Esophagus muscularis mucosa (tissue), 4 donors: Measurements from ENCODE around the gene RYR1. TPM values are rescaled to one million over a fixed set of nuclear protein-coding genes. Genes with fewer than 3 reads are reported as not detected.

ENCODE experiments used
- DNase-seq: peaks from one replicate; pipeline ENCODE4 v3.0.0-alpha.2; 2017; ENCODE audit errors: extremely low spot score
- H3K27ac ChIP-seq, 4 donors: fragments of 200-600 bp; sonication (generic); replicated peaks in 1 of 4; 1 replicate in 3 of 4; 2 replicates in 1 of 4; pipeline ENCODE4 v1.5.1; 2016 to 2019; ENCODE audit warnings: mild to moderate bottlenecking in 1 of 4
- H3K27me3 ChIP-seq, 4 donors: fragments of 200-600 bp; sonication (generic); one replicate each; pipeline versions ENCODE4 v1.5.1 to v1.6.0; 2016 to 2019
- H3K36me3 ChIP-seq, 4 donors: fragments of 200-600 bp; sonication (generic); one replicate each; pipeline ENCODE4 v1.5.1; 2016 to 2019
- H3K4me1 ChIP-seq, 4 donors: fragments of 200-600 bp; sonication (generic); one replicate each; pipeline ENCODE4 v1.5.1; 2016 to 2019
- H3K4me3 ChIP-seq, 4 donors: fragments of 200-600 bp; sonication (generic); 1 replicate in 2 of 4; 2 replicates in 2 of 4; pipeline ENCODE4 v1.5.1; 2016 to 2019; ENCODE audit warnings: mild to moderate bottlenecking in 4 of 4, moderate library complexity in 1 of 4
- H3K9me3 ChIP-seq, 4 donors: fragments of 200-600 bp; sonication (generic); 1 replicate in 3 of 4; 2 replicates in 1 of 4; pipeline ENCODE4 v1.5.1; 2016 to 2019
- CTCF ChIP-seq, 3 experiments: fragments of 200-600 bp in 2 of 3; fragments of 450-650 bp in 1 of 3; sonication (generic) in 2 of 3; IDR thresholded peaks; one replicate each; pipeline ENCODE4 v1.5.1; 2017 to 2019; ENCODE audit warnings: antibody characterized with exemption in 3 of 3, mild to moderate bottlenecking in 2 of 3, moderate library complexity in 1 of 3
- EP300 ChIP-seq: sonication (generic); formaldehyde crosslinking; IDR thresholded peaks from one replicate; pipeline ENCODE4 v1.6.1; 2017; ENCODE audit warnings: antibody characterized with exemption
- POLR2A ChIP-seq: fragments of 450-650 bp; IDR thresholded peaks from one replicate; pipeline ENCODE4 v1.6.1; 2017; ENCODE audit warnings: antibody characterized with exemption, moderate library complexity, mild to moderate bottlenecking, low read depth
- POLR2AphosphoS5 ChIP-seq, 2 donors: sonication (generic); formaldehyde crosslinking; IDR thresholded peaks; one replicate each; pipeline ENCODE4 v1.6.1; 2017; ENCODE audit warnings: antibody characterized with exemption in 2 of 2
- WGBS: methylation state at CpG from one replicate; pipeline ENCODE4 v1.1.5; 2018; 5-methylcytosine and 5-hydroxymethylcytosine counted together
- intact Hi-C: fragments of 100-400 bp; cut with DNase I; formaldehyde crosslinking; loops from one replicate; pipeline ENCODE4 v1.15.1; 2023
- total RNA-seq, 4 donors: library from RNA; depleted of rRNA; stranded (reverse); fragments of >200 nt; gene quantifications; one replicate each; pipeline versions ENCODE4 v1.1.0 to v1.2.1, GENCODE V29; 2016

The RYR1 gene
- total RNA-seq, 4 donors from 2014 or later: 0.99 to 4.0 (median 2.7) TPM

DNA sequence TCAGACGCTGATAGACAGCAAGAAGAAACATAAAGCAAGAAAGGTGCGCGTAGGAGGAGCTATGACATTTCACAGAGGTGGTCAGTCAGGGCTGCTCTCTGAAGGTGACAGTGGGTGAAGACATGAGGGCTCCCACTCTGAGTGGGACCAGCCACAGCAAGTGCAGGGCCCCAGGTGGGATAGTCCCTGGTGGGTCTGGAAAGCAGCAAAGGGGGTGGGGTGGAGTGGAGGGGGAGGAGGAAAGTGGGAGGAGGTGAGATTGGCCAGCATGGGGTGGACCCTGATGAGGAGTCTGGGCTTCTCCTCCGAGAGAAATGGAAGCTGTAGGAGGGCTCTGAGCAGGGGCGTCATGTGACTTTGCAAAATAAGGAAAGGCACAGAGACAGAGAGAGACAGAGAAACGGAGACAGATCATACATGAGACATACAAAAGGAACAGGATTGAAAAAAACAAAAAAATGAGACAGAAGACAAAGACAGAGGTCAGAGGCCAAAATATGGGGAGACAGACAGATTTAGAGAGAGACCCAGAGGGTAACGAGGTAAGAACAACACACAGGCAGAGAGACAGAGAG is 181.6 kb downstream of the RYR1 start:
- Histone ChIP-seq H3K27ac (no peak overlapping the region), H3K27me3 (no peaks in the 10 kb centered on the region), H3K9me3 (no peaks in the 10 kb centered on the region), H3K4me1 (peaks cover 16 to 21% (median 18%) of the 10 kb centered on the region in 4 donors), H3K4me3 (no peak overlapping the region), H3K36me3 (peaks cover 0 to 2% (median under 1%) of the 10 kb centered on the region in 4 donors)
- DNase-seq: no peak
- intact Hi-C loops: loop anchor here (5.0 kb wide), 1 partner anchor 213 kb away; the partner anchor contains the start of gene FAM98C
- 76% methylated on average over 7 of the region's 7 CpGs for WGBS
- TF ChIP-seq POLR2AphosphoS5 (IDR thresholded peaks at IDR 0.05): no peak

DNA sequence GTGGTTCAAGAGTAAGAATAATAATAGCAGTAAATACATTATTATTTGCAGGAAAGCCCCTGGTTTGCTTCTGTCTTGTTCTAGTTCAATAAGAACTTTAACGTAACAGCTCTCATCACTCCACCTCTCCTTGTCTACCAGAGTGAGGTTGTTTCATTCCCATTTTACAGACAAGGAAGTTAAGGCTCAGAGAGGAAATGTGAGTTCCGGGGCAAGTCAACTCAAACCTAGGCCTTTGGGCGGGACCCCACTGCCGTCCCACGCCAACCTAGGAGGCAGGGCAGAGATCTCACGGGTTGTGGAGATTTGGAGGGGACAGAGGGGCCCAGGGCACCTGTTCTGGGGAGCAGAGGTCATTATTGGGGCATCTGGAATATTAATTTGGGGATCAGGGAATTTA is 182.8 kb downstream of the RYR1 start:
- Histone ChIP-seq H3K27me3 (no peaks in the 10 kb centered on the region), H3K9me3 (no peaks in the 10 kb centered on the region), H3K4me1 (peaks cover 21 to 31% (median 23%) of the 10 kb centered on the region in 4 donors), H3K27ac (no peak overlapping the region), H3K36me3 (peaks cover 11 to 13% (median 12%) of the 10 kb centered on the region in 4 donors), H3K4me3 (no peak overlapping the region)
- no peak for DNase-seq
- 94% methylated on average over 6 of the region's 6 CpGs for WGBS
- intact Hi-C loops: loop anchor here (5.0 kb wide), 1 partner anchor 214 kb away; the partner anchor contains the start of gene FAM98C
- no peak for TF ChIP-seq CTCF (IDR thresholded peaks at IDR 0.05)
- TF ChIP-seq POLR2A: no peak
- TF ChIP-seq POLR2AphosphoS5 (IDR thresholded peaks at IDR 0.05): no peak
- TF ChIP-seq EP300: no peak

DNA sequence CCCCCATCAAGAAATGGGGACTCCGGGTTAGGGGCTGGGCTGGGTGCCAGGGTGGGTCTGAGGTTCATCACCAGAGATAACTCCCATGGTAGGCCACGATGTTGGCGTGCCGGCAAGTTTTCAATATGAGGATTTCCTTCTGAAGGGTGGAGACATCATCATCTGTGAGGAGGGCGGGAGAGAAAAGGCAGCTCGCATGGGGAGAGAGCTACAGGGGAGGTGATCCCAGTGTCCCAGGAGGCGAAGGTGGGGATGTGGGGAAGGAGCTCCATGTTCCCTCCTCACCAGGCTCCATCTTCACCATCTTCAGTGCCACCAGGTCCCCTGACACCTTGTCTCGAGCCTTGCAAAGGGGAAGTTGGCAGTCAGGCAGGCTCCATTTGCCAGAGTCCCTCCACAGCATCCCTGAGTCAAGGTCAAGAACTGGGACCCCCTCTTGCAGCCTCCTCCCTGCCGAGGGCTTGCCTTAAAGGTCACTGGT is 183.8 kb downstream of the RYR1 start:
- peak overlapping the region in 1 of 4 donors; percentile 87 for H3K27ac ChIP-seq
- DNase-seq: no peak
- peaks cover 21 to 31% (median 23%) of the 10 kb centered on the region in 4 donors for H3K4me1 ChIP-seq
- H3K9me3 ChIP-seq: no peaks in the 10 kb centered on the region
- WGBS: 71% methylated on average over 9 of the region's 9 CpGs
- no peak for TF ChIP-seq CTCF (IDR thresholded peaks at IDR 0.05)
- no peak for TF ChIP-seq EP300
- TF ChIP-seq POLR2AphosphoS5 (IDR thresholded peaks at IDR 0.05): no peak
- TF ChIP-seq POLR2A: no peak
- H3K36me3 ChIP-seq: peaks cover 21 to 24% (median 22%) of the 10 kb centered on the region in 4 donors
- H3K4me3 ChIP-seq: peak overlapping the region; percentile 71 to 91 (median 82)
- H3K27me3 ChIP-seq: no peaks in the 10 kb centered on the region
- intact Hi-C loops: loop anchor here (5.0 kb wide), 1 partner anchor 215 kb away; the partner anchor contains the start of gene FAM98C

- Histone ChIP-seq H3K4me1 (peaks cover 21 to 31% (median 23%) of the 10 kb centered on the region in 4 donors), H3K36me3 (peaks cover 26 to 30% (median 28%) of the 10 kb centered on the region in 4 donors), H3K27me3 (no peaks in the 10 kb centered on the region), H3K27ac (peak within 1 kb of the TSS; percentile 87 to 92 (median 87)), H3K9me3 (no peaks in the 10 kb centered on the region), H3K4me3 (peak within 1 kb of the TSS; percentile 71 to 91 (median 82))
- TF ChIP-seq CTCF (IDR thresholded peaks at IDR 0.05) (no peak), POLR2A (no peak)
- intact Hi-C loops: loop anchor here (5.0 kb wide), 1 partner anchor 216 kb away; the partner anchor contains the start of gene FAM98C
- 39% methylated on average over 5 of the region's 28 CpGs for WGBS
- no peak for DNase-seq
Measured at GRCh38 chr19:38617764-38618589, 184.5 kb downstream of the RYR1 start, which contains the start of gene MAP4K1. TSS of gene MAP4K1 (minus strand) at chr19:38617953. CDS start at chr19:38617895, 58 bp downstream.
